Measurements from ENCODE around the gene EFR3B.

Gene EFR3B

GRCh38 chr2:25000036-25000435 lies 41.8 kb upstream of the EFR3B start:
- H3K9me3 ChIP-seq (ENCODE audit: control insufficient read depth, insufficient read depth, low read depth, low read length), result no peaks in the 10 kb centered on the region
- H3K4me1 ChIP-seq (ENCODE audit: control insufficient read depth, insufficient read depth, low read length), result no peaks in the 10 kb centered on the region
- no peak overlapping the region for H3K4me3 ChIP-seq (ENCODE audit: low read depth, low read length)
- H3K27ac ChIP-seq (ENCODE audit: extremely low read depth, low read depth, low read length), result no peak overlapping the region
- H3K36me3 ChIP-seq (ENCODE audit: control insufficient read depth in 2 of 2, insufficient read depth in 1 of 2, low read length in 2 of 2), result no peaks in the 10 kb centered on the region
- POLR2A ChIA-PET, result no interaction called here
- TF ChIP-seq ZFP41 (tag by site-specific recombination; IDR thresholded peaks at IDR 0.05; ENCODE audit: borderline replicate concordance) (no peak), PBX3 (CRISPR knock-in tag; IDR thresholded peaks at IDR 0.05) (no peak), ZNF202 (tag by site-specific recombination; IDR thresholded peaks at IDR 0.05; ENCODE audit: borderline replicate concordance) (no peak), ZNF175 (tag by site-specific recombination; IDR thresholded peaks at IDR 0.05) (no peak), HOXC10 (CRISPR knock-in tag; IDR thresholded peaks at IDR 0.05) (no peak), KLF7 (tag by site-specific recombination; IDR thresholded peaks at IDR 0.05; ENCODE audit: borderline replicate concordance) (no peak), ZNF549 (tag by site-specific recombination; IDR thresholded peaks at IDR 0.05) (no peak), ZNF624 (tag by site-specific recombination; IDR thresholded peaks at IDR 0.05) (no peak), ZXDB (tag by site-specific recombination; IDR thresholded peaks at IDR 0.05) (no peak), ZNF26 (tag by site-specific recombination; IDR thresholded peaks at IDR 0.05) (no peak), ZNF423 (tag by site-specific recombination; IDR thresholded peaks at IDR 0.05) (no peak), ZNF558 (tag by site-specific recombination; IDR thresholded peaks at IDR 0.05) (no peak), ZNF768 (tag by site-specific recombination; IDR thresholded peaks at IDR 0.05) (no peak), ZNF138 (tag by site-specific recombination; IDR thresholded peaks at IDR 0.05; ENCODE audit: borderline replicate concordance) (no peak)
- TF ChIP-seq, protein P1, sequence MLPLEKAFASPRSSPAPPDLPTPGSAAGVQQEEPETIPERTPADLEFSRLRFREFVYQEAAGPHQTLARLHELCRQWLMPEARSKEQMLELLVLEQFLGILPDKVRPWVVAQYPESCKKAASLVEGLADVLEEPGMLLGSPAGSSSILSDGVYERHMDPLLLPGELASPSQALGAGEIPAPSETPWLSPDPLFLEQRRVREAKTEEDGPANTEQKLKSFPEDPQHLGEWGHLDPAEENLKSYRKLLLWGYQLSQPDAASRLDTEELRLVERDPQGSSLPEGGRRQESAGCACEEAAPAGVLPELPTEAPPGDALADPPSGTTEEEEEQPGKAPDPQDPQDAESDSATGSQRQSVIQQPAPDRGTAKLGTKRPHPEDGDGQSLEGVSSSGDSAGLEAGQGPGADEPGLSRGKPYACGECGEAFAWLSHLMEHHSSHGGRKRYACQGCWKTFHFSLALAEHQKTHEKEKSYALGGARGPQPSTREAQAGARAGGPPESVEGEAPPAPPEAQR (tag by site-specific recombination; IDR thresholded peaks at IDR 0.05), result no peak
- TF ChIP-seq, protein P2, sequence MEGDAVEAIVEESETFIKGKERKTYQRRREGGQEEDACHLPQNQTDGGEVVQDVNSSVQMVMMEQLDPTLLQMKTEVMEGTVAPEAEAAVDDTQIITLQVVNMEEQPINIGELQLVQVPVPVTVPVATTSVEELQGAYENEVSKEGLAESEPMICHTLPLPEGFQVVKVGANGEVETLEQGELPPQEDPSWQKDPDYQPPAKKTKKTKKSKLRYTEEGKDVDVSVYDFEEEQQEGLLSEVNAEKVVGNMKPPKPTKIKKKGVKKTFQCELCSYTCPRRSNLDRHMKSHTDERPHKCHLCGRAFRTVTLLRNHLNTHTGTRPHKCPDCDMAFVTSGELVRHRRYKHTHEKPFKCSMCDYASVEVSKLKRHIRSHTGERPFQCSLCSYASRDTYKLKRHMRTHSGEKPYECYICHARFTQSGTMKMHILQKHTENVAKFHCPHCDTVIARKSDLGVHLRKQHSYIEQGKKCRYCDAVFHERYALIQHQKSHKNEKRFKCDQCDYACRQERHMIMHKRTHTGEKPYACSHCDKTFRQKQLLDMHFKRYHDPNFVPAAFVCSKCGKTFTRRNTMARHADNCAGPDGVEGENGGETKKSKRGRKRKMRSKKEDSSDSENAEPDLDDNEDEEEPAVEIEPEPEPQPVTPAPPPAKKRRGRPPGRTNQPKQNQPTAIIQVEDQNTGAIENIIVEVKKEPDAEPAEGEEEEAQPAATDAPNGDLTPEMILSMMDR (tag by site-specific recombination; IDR thresholded peaks at IDR 0.05), result no peak
- TF ChIP-seq, protein P3, sequence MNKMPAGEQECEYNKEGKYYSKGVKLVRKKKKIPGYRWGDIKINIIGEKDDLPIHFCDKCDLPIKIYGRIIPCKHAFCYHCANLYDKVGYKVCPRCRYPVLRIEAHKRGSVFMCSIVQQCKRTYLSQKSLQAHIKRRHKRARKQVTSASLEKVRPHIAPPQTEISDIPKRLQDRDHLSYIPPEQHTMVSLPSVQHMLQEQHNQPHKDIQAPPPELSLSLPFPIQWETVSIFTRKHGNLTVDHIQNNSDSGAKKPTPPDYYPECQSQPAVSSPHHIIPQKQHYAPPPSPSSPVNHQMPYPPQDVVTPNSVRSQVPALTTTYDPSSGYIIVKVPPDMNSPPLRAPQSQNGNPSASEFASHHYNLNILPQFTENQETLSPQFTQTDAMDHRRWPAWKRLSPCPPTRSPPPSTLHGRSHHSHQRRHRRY (tag by site-specific recombination; IDR thresholded peaks at IDR 0.05), result no peak
- TF ChIP-seq, protein P4, sequence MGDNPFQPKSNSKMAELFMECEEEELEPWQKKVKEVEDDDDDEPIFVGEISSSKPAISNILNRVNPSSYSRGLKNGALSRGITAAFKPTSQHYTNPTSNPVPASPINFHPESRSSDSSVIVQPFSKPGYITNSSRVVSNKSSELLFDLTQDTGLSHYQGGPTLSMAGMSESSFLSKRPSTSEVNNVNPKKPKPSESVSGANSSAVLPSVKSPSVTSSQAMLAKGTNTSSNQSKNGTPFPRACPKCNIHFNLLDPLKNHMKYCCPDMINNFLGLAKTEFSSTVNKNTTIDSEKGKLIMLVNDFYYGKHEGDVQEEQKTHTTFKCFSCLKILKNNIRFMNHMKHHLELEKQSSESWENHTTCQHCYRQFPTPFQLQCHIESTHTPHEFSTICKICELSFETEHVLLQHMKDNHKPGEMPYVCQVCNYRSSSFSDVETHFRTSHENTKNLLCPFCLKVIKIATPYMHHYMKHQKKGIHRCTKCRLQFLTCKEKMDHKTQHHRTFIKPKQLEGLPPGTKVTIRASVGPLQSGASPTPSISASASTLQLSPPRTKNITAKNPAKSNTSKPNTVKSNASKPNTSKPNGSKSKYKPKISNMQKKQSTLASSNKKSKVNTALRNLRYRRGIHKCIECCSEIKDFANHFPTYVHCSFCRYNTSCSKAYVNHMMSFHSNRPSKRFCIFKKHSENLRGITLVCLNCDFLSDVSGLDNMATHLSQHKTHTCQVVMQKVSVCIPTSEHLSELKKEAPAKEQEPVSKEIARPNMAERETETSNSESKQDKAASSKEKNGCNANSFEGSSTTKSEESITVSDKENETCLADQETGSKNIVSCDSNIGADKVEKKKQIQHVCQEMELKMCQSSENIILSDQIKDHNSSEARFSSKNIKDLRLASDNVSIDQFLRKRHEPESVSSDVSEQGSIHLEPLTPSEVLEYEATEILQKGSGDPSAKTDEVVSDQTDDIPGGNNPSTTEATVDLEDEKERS (tag by site-specific recombination; IDR thresholded peaks at IDR 0.05), result no peak
- CTCF ChIA-PET, result interaction anchor here (0.6 to 1.3 kb wide), 3 partner anchors 25 to 196 kb away, joined by 3 to 9 read pairs (median 3); partner anchors contain the start of gene ADCY3
